Endothelial cell of umbilical vein (primary cell): Measurements from ENCODE around the gene ACAP1. TPM values are rescaled to one million over a fixed set of nuclear protein-coding genes. Genes with fewer than 3 reads are reported as not detected.

Experiments
- BruUV-seq: library from RNA; stranded (reverse); fragments of 400-500 nt; replicated peaks from 2 replicates; lab custom pipeline; 2021; lab: Mats Ljungman, UMichigan
- CTCF ChIA-PET: fragments of 300-600, 350-600 bp; sonication (Branson Sonifier 250); formaldehyde crosslinking; loops from one replicate; lab custom pipeline; 2021; ENCODE audit warnings: antibody characterized with exemption, inconsistent platforms; lab: Charles Lee
- POLR2A ChIA-PET: fragments of 300-600, 350-600 bp; sonication (Branson Sonifier 250); formaldehyde crosslinking; loops from one replicate; lab custom pipeline; 2021; ENCODE audit warnings: antibody characterized with exemption, inconsistent platforms; lab: Charles Lee
- DNase-seq: peaks from one replicate; pipeline ENCODE4 v3.0.0-alpha.2; 2011; ENCODE audit warnings: low read depth, low spot score
- FAIRE-seq: peaks from 2 replicates; lab custom pipeline; 2011; peaks lifted over from hg19 to GRCh38; lab: Jason Lieb, UNC
- H2AFZ ChIP-seq: 2 replicates; pipeline ENCODE4 v1.6.0; 2012; ENCODE audit warnings: low read depth, low read length, control low read depth, inconsistent platforms
- H3K27ac ChIP-seq: 2 replicates; pipeline ENCODE4 v1.5.1; 2011; ENCODE audit warnings: low read depth, mild to moderate bottlenecking, control low read depth, low read length, moderate library complexity; ENCODE audit not compliant: insufficient read depth
- H3K27me3 ChIP-seq, 2 experiments: 2 replicates each; pipeline versions ENCODE4 v1.6.0 to v1.6.1; 2011; ENCODE audit warnings: low read length in 2 of 2, mixed read lengths in 1 of 2; ENCODE audit not compliant: control insufficient read depth in 2 of 2, insufficient read depth in 2 of 2
- H3K36me3 ChIP-seq, 2 experiments: 2 replicates in 1 of 2; 3 replicates in 1 of 2; pipeline ENCODE4 v1.5.1; 2011; ENCODE audit warnings: low read length in 2 of 2, mild to moderate bottlenecking in 1 of 2, moderate library complexity in 1 of 2; ENCODE audit not compliant: control insufficient read depth in 2 of 2, insufficient read depth in 2 of 2; ENCODE audit errors: extremely low read depth in 1 of 2
- H3K4me1 ChIP-seq: 3 replicates; pipeline ENCODE4 v1.5.1; 2011; ENCODE audit warnings: mild to moderate bottlenecking, low read length; ENCODE audit not compliant: control insufficient read depth, insufficient read depth; ENCODE audit errors: extremely low read depth
- H3K4me2 ChIP-seq: 2 replicates; pipeline ENCODE4 v1.6.1; 2011; ENCODE audit warnings: low read length, control low read depth, mixed read lengths; ENCODE audit not compliant: insufficient read depth
- H3K4me3 ChIP-seq, 3 experiments: fragments of 200-600 bp in 1 of 3; sonication (generic), shearing (Covaris generic) in 1 of 3; replicated peaks in 1 of 3; 2 replicates each; pipeline ENCODE4 v1.5.1; 2011 to 2016; ENCODE audit warnings: control low read depth in 3 of 3, low read length in 3 of 3, mild to moderate bottlenecking in 2 of 3, inconsistent platforms in 1 of 3, low read depth in 1 of 3, moderate library complexity in 1 of 3; ENCODE audit not compliant: insufficient read depth in 1 of 3
- H3K79me2 ChIP-seq: 2 replicates; pipeline ENCODE4 v1.6.0; 2012; ENCODE audit warnings: low read length, inconsistent platforms; ENCODE audit not compliant: control insufficient read depth, insufficient read depth
- H3K9ac ChIP-seq: replicated peaks from 2 replicates; pipeline ENCODE3; 2011; ENCODE audit warnings: low read length, control low read depth; ENCODE audit not compliant: insufficient read depth; ENCODE audit errors: extremely low read depth
- H3K9me1 ChIP-seq: replicated peaks from 3 replicates; pipeline ENCODE4 v1.6.0; 2011; ENCODE audit warnings: mild to moderate bottlenecking, low read length; ENCODE audit not compliant: control insufficient read depth, insufficient read depth; ENCODE audit errors: extremely low read depth
- H3K9me3 ChIP-seq: replicated peaks from 2 replicates; pipeline ENCODE4 v1.5.1; 2012; ENCODE audit warnings: low read length, inconsistent platforms; ENCODE audit not compliant: control insufficient read depth, insufficient read depth
- H4K20me1 ChIP-seq: replicated peaks from 2 replicates; pipeline ENCODE3; 2011; ENCODE audit warnings: mild to moderate bottlenecking, low read length; ENCODE audit not compliant: control insufficient read depth, insufficient read depth; ENCODE audit errors: extremely low read depth
- CTCF ChIP-seq, 2 donors: IDR thresholded peaks; 1 replicate in 1 of 2; 2 replicates in 1 of 2; pipeline ENCODE4 v1.5.1; 2011; ENCODE audit warnings: low read length in 2 of 2, mild to moderate bottlenecking in 2 of 2, moderate library complexity in 2 of 2, control low read depth in 1 of 2, inconsistent platforms in 1 of 2, low read depth in 1 of 2; ENCODE audit not compliant: insufficient read depth in 1 of 2; ENCODE audit errors: extremely low read depth in 1 of 2
- EZH2 ChIP-seq: IDR thresholded peaks from 2 replicates; pipeline ENCODE4 v1.6.1; 2012; ENCODE audit warnings: borderline replicate concordance, low read depth, mild to moderate bottlenecking, moderate library complexity, low read length, inconsistent platforms; ENCODE audit not compliant: severe bottlenecking
- FOS ChIP-seq: IDR thresholded peaks from 2 replicates; pipeline ENCODE4 v1.6.1; 2011; ENCODE audit warnings: mild to moderate bottlenecking, low read length, moderate library complexity, borderline replicate concordance; ENCODE audit not compliant: insufficient read depth
- GATA2 ChIP-seq: IDR thresholded peaks from 2 replicates; pipeline ENCODE4 v1.7.0; 2011; ENCODE audit warnings: low read depth, mild to moderate bottlenecking, moderate library complexity, mixed read lengths, low read length; ENCODE audit not compliant: insufficient read length, insufficient read depth
- JUN ChIP-seq: IDR thresholded peaks from 2 replicates; pipeline ENCODE4 v1.6.1; 2011; ENCODE audit warnings: borderline replicate concordance, low read depth; ENCODE audit not compliant: insufficient read length, insufficient read depth
- MAX ChIP-seq: IDR thresholded peaks from 2 replicates; pipeline ENCODE4 v1.6.1; 2011; ENCODE audit not compliant: insufficient read depth, insufficient read length
- MYC ChIP-seq: IDR thresholded peaks from one replicate; pipeline ENCODE4 v1.6.1; 2011; ENCODE audit warnings: mild to moderate bottlenecking, low read depth, low read length
- POLR2A ChIP-seq: IDR thresholded peaks from 2 replicates; pipeline ENCODE4 v1.6.1; 2012; ENCODE audit warnings: low read depth, mild to moderate bottlenecking, control low read depth, low read length
- POLR2AphosphoS5 ChIP-seq: IDR thresholded peaks from 2 replicates; pipeline ENCODE4 v1.6.1; 2012; ENCODE audit warnings: low read depth, mild to moderate bottlenecking, control low read depth, low read length, moderate library complexity; ENCODE audit not compliant: insufficient read depth
- dilution Hi-C: fragments of 300-500 bp; cut with MboI; formaldehyde crosslinking; loops from one replicate; pipeline ENCODE4 v1.15.0; 2019; ENCODE audit warnings: low sequenced_read_pairs; ENCODE audit not compliant: extremely low pct_ligation_motif_present
- intact Hi-C: fragments of 100-400 bp; cut with micrococcal nuclease; formaldehyde crosslinking; loops from one replicate; pipeline ENCODE4 v1.10.0; 2022
- polyA plus RNA-seq, 4 experiments: library from polyadenylated mRNA; depleted of rRNA in 3 of 4; stranded (reverse) in 3 of 4; unstranded in 1 of 4; fragments of >200 nt; gene quantifications; 2 replicates each; pipeline versions ENCODE4 v1.2.1 to v1.2.3, GENCODE V29; 2011 to 2012; ENCODE audit warnings: missing spikeins in 1 of 4
- total RNA-seq: library from RNA; stranded (reverse); gene quantifications from 2 replicates; pipeline ENCODE4 v1.2.3, GENCODE V29; 2021

ACAP1 gene
- total and polyA plus RNA-seq, 2 donors (not counting 3 experiments of a cell fraction or from before 2014, with no cell fraction given), result 0.46 TPM; not detected in 1

GRCh38 chr17:7391307-7391706 lies 55.0 kb downstream of the ACAP1 start:
- POLR2A ChIA-PET, result no interaction called here

More at GRCh38 chr17:7391307-7391706, 55.0 kb downstream of the ACAP1 start:
- Histone ChIP-seq H3K9ac (no peak overlapping the region), H3K79me2 (no peaks in the 10 kb centered on the region), H3K4me1 (peaks cover 16% of the 10 kb centered on the region), H3K9me1 (no peaks in the 10 kb centered on the region), H3K9me3 (no peaks in the 10 kb centered on the region), H3K27ac (no peak overlapping the region), H4K20me1 (no peaks in the 10 kb centered on the region), H3K4me3 (no peak overlapping the region), H3K27me3 (no peaks in the 10 kb centered on the region), H3K36me3 (peaks cover 0 to 21% of the 10 kb centered on the region in 2 experiments), H2AFZ (no peak overlapping the region), H3K4me2 (no peak overlapping the region)
- DNase-seq (no peak), FAIRE-seq (peak; percentile 86)
- CTCF ChIA-PET, result no interaction called here
- no TSS peak for BruUV-seq
- TF ChIP-seq CTCF (IDR thresholded peaks at IDR 0.05; ENCODE audit: extremely low read depth in 1 of 2, insufficient read depth in 1 of 2, low read depth in 1 of 2, low read length in 2 of 2), result no peak
- TF ChIP-seq GATA2, result no peak
- TF ChIP-seq MAX, result no peak
- no peak for TF ChIP-seq FOS
- TF ChIP-seq JUN, result no peak
- no peak for TF ChIP-seq POLR2A
- no peak for TF ChIP-seq POLR2AphosphoS5
- TF ChIP-seq EZH2, result no peak
- TF ChIP-seq MYC, result no peak
- intact Hi-C loops, result loop anchor here (5.0 kb wide), 1 partner anchor 34 kb away; the partner anchor contains the start of gene TMEM95
- dilution Hi-C loops, result no loop called here
